GM06990 (cell line): Measurements from ENCODE around the gene LRBA.

Source experiments
- DNase-seq: peaks from one replicate; pipeline ENCODE4 v3.0.0-alpha.2; 2011; ENCODE audit not compliant: insufficient read length; ENCODE audit errors: extremely low read depth
- H3K27me3 ChIP-seq: replicated peaks from 2 replicates; pipeline ENCODE4 v1.6.0; 2011; ENCODE audit warnings: low read length; ENCODE audit not compliant: control insufficient read depth, insufficient read depth
- H3K36me3 ChIP-seq: 2 replicates; pipeline ENCODE4 v1.5.1; 2011; ENCODE audit warnings: low read length; ENCODE audit not compliant: control insufficient read depth, insufficient read depth
- H3K4me3 ChIP-seq: replicated peaks from 2 replicates; pipeline ENCODE4 v1.5.1; 2011; ENCODE audit warnings: low read depth, mild to moderate bottlenecking, control low read depth, low read length
- TF ChIP-seq, protein P1 (sequence below): IDR thresholded peaks from 2 replicates; pipeline ENCODE4 v1.5.1; 2011; ENCODE audit warnings: low read length, control low read depth, mild to moderate bottlenecking, inconsistent platforms; ENCODE audit not compliant: insufficient read depth, poor library complexity, severe bottlenecking

The LRBA gene

DNA sequence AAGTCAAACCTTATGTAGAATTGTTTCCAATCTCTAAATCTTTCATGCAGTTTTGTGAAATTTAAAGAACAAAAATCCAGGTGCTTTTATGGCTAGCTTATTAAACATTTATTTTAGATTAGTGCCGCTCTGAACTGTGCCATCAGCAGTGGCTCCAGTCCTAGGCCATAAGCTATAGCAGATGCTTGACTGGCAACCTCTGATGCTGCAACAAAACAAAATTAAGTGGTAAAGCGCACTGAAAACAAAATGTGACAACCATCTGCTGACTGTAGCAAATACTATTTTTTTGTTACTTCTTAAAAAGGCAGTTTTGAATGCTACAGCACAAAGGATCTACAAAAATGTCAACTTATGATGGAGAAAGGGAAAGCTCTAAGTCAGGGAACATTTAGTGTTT, 699.4 kb downstream of the LRBA start:
- Histone ChIP-seq H3K36me3 (no peaks in the 10 kb centered on the region), H3K27me3 (no peaks in the 10 kb centered on the region), H3K4me3 (no peak overlapping the region)
- TF ChIP-seq, protein P1, sequence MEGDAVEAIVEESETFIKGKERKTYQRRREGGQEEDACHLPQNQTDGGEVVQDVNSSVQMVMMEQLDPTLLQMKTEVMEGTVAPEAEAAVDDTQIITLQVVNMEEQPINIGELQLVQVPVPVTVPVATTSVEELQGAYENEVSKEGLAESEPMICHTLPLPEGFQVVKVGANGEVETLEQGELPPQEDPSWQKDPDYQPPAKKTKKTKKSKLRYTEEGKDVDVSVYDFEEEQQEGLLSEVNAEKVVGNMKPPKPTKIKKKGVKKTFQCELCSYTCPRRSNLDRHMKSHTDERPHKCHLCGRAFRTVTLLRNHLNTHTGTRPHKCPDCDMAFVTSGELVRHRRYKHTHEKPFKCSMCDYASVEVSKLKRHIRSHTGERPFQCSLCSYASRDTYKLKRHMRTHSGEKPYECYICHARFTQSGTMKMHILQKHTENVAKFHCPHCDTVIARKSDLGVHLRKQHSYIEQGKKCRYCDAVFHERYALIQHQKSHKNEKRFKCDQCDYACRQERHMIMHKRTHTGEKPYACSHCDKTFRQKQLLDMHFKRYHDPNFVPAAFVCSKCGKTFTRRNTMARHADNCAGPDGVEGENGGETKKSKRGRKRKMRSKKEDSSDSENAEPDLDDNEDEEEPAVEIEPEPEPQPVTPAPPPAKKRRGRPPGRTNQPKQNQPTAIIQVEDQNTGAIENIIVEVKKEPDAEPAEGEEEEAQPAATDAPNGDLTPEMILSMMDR = no peak
- DNase-seq = no peak

DNA sequence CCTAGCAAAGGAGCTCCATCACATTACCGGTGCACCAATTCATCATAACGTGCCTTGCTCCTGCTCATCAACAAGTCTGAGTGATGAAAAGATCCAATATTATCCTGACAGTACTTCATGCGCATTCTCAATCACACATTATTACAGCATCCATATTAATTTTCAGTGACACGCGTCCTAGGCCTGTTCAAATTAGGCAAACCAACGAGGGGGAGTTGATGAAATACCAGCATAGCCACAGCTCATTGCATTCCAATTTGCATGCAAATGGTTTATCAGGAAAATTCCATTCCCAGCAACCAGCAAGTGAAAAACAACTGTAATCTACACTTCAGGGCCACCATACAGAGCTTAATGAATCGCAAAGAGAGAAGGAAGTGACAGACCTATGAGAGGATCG, 699.9 kb downstream of the LRBA start:
- no peak for DNase-seq
- no peaks in the 10 kb centered on the region for H3K36me3 ChIP-seq
- no peaks in the 10 kb centered on the region for H3K27me3 ChIP-seq
- TF ChIP-seq, protein P1 = no peak
- no peak overlapping the region for H3K4me3 ChIP-seq

DNA sequence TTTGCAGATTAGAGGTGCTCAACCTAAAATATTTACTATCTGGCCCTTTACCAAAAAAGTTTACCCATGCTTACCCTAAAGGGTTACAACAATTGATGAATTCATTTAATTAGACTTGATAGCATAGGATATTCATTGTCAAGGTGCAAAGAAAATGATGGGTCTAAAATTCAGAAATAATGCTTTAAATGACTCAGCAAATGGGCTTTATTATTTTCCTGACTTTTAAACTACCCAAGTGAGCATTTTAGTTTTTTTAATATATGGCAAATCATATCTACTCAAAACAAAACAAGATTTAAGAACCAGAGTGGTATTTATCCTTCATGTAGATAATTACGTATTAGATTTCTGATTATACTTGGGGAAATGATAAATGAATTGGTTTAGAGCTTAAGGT, 701.1 kb downstream of the LRBA start:
- no peak overlapping the region for H3K4me3 ChIP-seq
- no peaks in the 10 kb centered on the region for H3K36me3 ChIP-seq
- TF ChIP-seq, protein P1 = no peak
- no peaks in the 10 kb centered on the region for H3K27me3 ChIP-seq
- no peak for DNase-seq

DNA sequence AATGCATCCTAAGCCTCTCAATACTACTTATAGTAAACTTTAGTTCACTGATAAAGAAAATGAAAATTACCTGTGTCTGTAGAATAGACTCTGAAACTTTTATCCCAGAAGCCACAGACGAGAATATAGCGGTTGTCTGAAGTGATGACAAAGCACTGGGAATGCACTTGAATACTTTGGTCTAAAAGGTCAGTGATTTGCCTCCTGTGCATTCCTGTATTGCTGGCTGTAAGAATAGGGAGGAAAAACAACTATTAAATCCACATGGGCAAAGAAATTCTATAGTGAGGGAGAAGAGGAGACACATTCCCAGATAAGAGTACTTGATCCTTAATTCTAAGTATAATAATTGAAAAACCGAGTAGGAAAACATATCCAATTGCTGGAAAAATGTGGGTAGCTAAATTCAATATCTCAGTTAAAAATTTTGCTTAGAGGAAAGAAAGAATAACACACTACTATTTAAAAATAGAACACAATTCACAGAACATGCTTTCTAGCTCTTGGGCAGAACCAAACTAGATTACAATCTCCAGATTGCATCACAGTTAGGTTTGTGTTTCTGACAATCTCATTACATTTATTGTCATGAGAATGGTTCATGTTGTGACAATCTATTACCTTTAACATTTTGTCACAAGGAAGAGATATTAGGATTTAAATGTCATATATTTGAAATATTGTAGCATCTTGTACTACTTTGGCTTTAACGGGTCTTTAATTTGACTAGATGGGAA, 704.8 kb downstream of the LRBA start:
- TF ChIP-seq, protein P1 = no peak
- Histone ChIP-seq H3K27me3 (no peaks in the 10 kb centered on the region), H3K4me3 (no peak overlapping the region), H3K36me3 (no peaks in the 10 kb centered on the region)
- no peak for DNase-seq

GRCh38 chr4:150308824-150309472, 706.1 kb downstream of the LRBA start:
- Histone ChIP-seq H3K27me3 (no peaks in the 10 kb centered on the region), H3K4me3 (no peak overlapping the region), H3K36me3 (no peaks in the 10 kb centered on the region)
- DNase-seq = no peak
- TF ChIP-seq, protein P1 = no peak
